Urinary bladder (tissue), 4 donors: ENCODE results near the gene RPS6KB1. TPM values are rescaled to one million over a fixed set of nuclear protein-coding genes. Genes with fewer than 3 reads are reported as not detected.
"Not testable (repeated sequence)": the region's sequence is repeated elsewhere in the genome, so short reads cannot be mapped to it uniquely, and the experiment has no call there.

Source experiments
- DNase-seq: peaks from one replicate; pipeline ENCODE4 v3.0.0-alpha.2; 2015; ENCODE audit errors: extremely low spot score
- H3K27ac ChIP-seq: one replicate; pipeline ENCODE4 v1.5.1; 2013; ENCODE audit warnings: low read depth, mild to moderate bottlenecking, moderate library complexity
- H3K36me3 ChIP-seq: one replicate; pipeline ENCODE4 v1.6.1; 2013; ENCODE audit warnings: mild to moderate bottlenecking, moderate library complexity; ENCODE audit not compliant: insufficient read depth
- H3K4me1 ChIP-seq: one replicate; pipeline ENCODE4 v1.6.1; 2013; ENCODE audit warnings: mild to moderate bottlenecking, moderate library complexity; ENCODE audit not compliant: insufficient read depth
- H3K4me3 ChIP-seq: one replicate; pipeline ENCODE4 v1.5.1; 2013; ENCODE audit warnings: low read depth, low read length
- WGBS: extraction: QIAGEN DNeasy Blood & Tissue Kit; methylation state at CpG from one replicate; pipeline ENCODE4 v1.1.7; 2013; 5-methylcytosine and 5-hydroxymethylcytosine counted together
- polyA plus RNA-seq: library from polyadenylated mRNA; stranded (reverse); fragments of 200-250 nt; gene quantifications from one replicate; pipeline ENCODE4 v1.2.3, GENCODE V29; 2013
- total RNA-seq: library from RNA; depleted of rRNA; stranded (reverse); fragments of >200 nt; gene quantifications from one replicate; pipeline ENCODE4 v1.2.3, GENCODE V29; 2014
- donor health status: healthy with polysubstance abuse.
- donor health status: healthy.

RPS6KB1 gene
- total and polyA plus RNA-seq, 2 donors: 13.2 to 61.8 TPM

DNA sequence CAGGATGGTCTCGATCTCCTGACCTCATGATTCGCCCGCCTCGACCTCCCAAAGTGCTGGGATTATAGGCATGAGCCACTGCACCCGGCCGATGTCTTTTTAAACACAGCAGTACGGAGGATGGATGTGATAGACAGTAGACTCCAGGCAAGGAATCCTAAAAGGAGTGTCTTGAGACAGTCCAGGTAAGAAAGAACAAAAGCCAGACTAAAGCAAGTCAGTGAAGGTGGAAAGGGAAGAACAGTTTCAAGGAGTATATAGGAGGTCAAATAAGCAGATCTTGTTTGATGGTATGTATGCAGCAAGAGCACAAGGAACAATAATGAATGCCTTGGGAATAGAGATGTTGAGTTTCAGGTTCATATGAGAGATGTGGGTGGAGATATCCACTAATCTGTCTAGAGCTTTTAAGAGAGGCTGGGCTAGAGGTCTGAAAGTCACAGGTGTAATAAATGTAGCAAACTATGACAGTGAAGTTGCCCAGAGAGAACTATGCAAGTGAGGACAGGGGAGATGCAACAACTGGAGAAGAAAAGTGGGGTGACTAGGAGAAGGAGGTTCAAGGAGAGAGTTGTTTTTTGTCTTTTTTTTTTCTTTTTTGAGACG, 4.7 kb upstream of the RPS6KB1 start:
- Histone ChIP-seq H3K36me3 (no peaks in the 10 kb centered on the region), H3K27ac (no peak overlapping the region), H3K4me3 (no peak overlapping the region), H3K4me1 (no peaks in the 10 kb centered on the region)
- DNase-seq: no peak
- 93% methylated on average over 8 of the region's 8 CpGs for whole genome bisulfite sequencing

- no peak for DNase-seq
- 98% methylated on average over 2 of the region's 2 CpGs for WGBS
- no peaks in the 10 kb centered on the region for H3K4me1 ChIP-seq
- no peaks in the 10 kb centered on the region for H3K36me3 ChIP-seq
- H3K27ac ChIP-seq: no peak overlapping the region
- no peak overlapping the region for H3K4me3 ChIP-seq
Observed at GRCh38 chr17:59890720-59891119, 2.2 kb upstream of the RPS6KB1 start.

GRCh38 chr17:59892251-59892923, 534 bp upstream of the RPS6KB1 start:
- H3K4me3 ChIP-seq: peak overlapping the region; percentile 96
- H3K4me1 ChIP-seq: no peaks in the 10 kb centered on the region
- DNase-seq: peak; percentile 98
- no peaks in the 10 kb centered on the region for H3K36me3 ChIP-seq
- no peak overlapping the region for H3K27ac ChIP-seq
- WGBS: 7% methylated on average over 25 of the region's 25 CpGs

GRCh38 chr17:59893676-59894100, 767 bp downstream of the RPS6KB1 start:
- DNase-seq: no peak
- 2% methylated on average over 11 of the region's 11 CpGs for WGBS

DNA sequence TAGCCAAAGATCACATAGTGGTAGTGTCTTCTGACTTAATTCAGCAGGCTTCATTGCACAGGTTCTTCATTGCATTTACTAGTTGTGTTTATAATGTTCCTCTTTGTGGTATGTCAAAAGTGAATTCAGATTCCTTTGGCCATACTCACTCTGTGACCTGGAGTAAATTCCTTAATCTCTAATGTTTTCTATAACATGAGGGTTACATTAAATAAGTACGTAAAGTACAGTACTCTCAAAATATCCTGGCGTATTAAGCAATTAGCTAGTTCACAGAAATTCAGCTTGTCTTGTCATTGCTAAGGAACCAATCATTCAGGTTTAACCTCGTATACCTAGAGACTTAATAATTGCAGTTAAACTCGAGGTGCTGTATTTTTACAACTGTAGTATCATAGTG, 4.2 kb downstream of the RPS6KB1 start:
- no peaks in the 10 kb centered on the region for H3K4me1 ChIP-seq
- WGBS: 84% methylated on average over 4 of the region's 4 CpGs
- no peak for DNase-seq
- H3K36me3 ChIP-seq: no peaks in the 10 kb centered on the region
- H3K27ac ChIP-seq: no peak overlapping the region
- no peak overlapping the region for H3K4me3 ChIP-seq

More at GRCh38 chr17:59893676-59894100, 767 bp downstream of the RPS6KB1 start:
- Histone ChIP-seq H3K4me1 (no peaks in the 10 kb centered on the region), H3K4me3 (peak overlapping the region; percentile 96), H3K36me3 (no peaks in the 10 kb centered on the region), H3K27ac (peak overlapping the region; percentile 76)

DNA sequence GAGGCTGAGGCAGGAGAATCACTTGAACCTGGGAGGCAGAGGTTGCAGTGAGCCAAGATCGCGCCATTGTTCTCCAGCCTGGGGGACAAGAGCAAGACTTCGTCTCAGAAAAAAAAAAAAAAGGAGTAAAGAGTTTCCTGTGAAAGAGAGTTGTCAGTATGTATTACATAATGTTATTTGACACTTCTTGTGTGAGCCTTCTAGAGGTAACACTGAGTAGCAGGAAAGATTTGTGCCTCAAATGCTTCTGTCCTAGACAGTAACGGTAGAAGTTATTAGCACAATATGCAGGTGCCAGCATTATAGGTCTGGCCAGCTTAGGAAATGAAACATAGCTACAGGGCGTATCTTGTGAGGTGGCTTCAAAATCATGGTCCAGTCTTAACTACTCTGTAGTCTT, 6.2 kb downstream of the RPS6KB1 start:
- Histone ChIP-seq H3K4me1 (no peaks in the 10 kb centered on the region), H3K4me3 (no peak overlapping the region), H3K27ac (no peak overlapping the region), H3K36me3 (no peaks in the 10 kb centered on the region)
- DNase-seq: no peak
- 89% methylated on average over 5 of the region's 5 CpGs for WGBS

DNA sequence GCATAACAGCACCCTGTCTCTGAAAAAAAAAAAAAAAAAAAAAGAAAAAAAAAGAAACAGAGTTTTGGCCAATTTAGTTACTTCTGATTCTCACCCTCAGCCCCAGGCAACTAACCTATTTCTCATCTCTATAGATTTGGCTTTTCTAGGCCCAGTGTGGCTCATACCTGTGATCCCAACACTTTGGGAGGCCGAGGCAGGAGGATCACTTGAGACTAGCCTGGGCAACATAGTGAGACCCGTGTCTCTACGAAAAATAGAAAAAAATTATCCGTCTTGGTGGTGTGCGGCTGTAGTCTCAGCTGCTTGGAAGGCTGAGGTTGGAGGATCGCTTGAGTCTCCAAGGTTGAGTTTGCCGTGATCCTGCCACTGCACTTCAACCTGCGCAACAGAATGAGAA, 8.7 kb downstream of the RPS6KB1 start:
- Histone ChIP-seq H3K4me3 (no peak overlapping the region), H3K36me3 (no peaks in the 10 kb centered on the region), H3K27ac (no peak overlapping the region), H3K4me1 (no peaks in the 10 kb centered on the region)
- WGBS: 97% methylated on average over 8 of the region's 8 CpGs
- no peak for DNase-seq

- no peak overlapping the region for H3K4me3 ChIP-seq
- 86% methylated on average over 2 of the region's 2 CpGs for WGBS
- no peaks in the 10 kb centered on the region for H3K4me1 ChIP-seq
- H3K27ac ChIP-seq: no peak overlapping the region
- DNase-seq: no peak
- no peaks in the 10 kb centered on the region for H3K36me3 ChIP-seq
Observed at GRCh38 chr17:59903455-59903854, 10.5 kb downstream of the RPS6KB1 start.

GRCh38 chr17:59907467-59907866, 14.5 kb downstream of the RPS6KB1 start:
- Histone ChIP-seq H3K4me1 (no peaks in the 10 kb centered on the region), H3K27ac (no peak overlapping the region), H3K36me3 (no peaks in the 10 kb centered on the region), H3K4me3 (no peak overlapping the region)
- no peak for DNase-seq
- WGBS: 89% methylated on average over 3 of the region's 3 CpGs

DNA sequence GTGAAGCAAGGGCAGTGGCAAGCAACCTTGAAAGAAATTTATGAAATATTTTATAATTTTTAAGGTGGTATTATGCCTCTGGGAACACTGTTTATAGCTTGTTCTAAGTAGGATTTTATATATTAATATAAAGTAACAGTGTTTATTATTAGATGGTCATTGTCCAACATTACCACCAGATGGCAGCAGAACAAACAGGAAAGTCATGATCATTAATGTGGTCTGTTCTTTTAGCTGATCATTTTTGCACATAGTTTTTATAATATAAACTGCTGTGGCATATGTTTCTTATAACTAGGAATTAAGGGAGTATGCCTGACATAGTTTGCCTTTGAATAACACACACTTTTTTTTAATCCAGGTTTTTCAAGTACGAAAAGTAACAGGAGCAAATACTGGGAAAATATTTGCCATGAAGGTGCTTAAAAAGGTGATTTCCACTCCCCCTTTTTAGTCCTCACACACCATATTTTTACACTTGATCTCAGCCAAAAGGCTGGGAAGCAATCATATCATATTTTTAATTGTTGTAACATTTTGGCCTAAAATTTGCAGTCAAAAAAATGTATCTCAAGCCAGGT, 21.4 kb downstream of the RPS6KB1 start:
- 57% methylated on average over 1 of the region's 1 CpG for WGBS
- no peak overlapping the region for H3K4me3 ChIP-seq
- peaks cover 2% of the 10 kb centered on the region for H3K36me3 ChIP-seq
- DNase-seq: no peak
- no peaks in the 10 kb centered on the region for H3K4me1 ChIP-seq
- no peak overlapping the region for H3K27ac ChIP-seq

DNA sequence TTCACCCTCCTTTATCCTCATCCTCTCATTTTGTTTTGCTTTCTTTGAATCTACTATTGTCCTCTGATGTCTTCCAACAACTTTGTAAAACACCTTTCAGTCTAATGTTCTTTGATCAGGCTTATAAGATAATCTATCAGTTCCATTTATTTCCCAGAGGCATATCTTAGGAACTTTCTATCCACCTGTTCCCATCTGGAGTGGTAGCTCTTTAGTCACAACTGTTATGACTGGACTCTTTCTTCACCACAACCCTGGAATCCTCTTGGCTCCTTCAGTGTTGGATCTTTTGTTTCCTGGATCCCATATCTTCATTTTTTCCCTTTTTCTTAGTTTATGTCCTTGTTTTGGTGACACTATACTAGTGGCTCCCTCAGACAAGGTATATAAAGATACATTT, 23.5 kb downstream of the RPS6KB1 start:
- peaks cover 3% of the 10 kb centered on the region for H3K36me3 ChIP-seq
- H3K27ac ChIP-seq: no peak overlapping the region
- no peak for DNase-seq
- H3K4me1 ChIP-seq: no peaks in the 10 kb centered on the region
- H3K4me3 ChIP-seq: no peak overlapping the region

DNA sequence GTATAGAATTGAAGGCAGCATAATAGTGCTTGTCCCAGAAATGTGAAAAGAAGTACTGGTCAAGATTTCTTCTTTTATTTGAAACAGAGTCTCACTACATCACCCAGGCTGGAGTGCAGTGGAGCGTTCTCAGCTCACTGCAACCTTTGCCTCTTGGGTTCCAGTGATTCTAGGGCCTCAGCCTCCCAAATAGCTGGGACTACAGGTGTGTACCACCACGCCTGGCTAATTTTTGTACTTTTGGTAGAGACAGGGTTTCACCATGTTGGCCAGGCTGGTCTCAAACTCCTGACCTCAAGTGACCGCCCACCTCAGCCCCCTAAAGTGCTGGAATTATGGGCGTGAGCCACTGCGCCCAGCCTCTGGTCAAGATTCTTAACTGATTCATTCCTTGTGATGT, 27.7 kb downstream of the RPS6KB1 start:
- H3K27ac ChIP-seq, H3K36me3 ChIP-seq, H3K4me1 ChIP-seq, DNase-seq, H3K4me3 ChIP-seq: not testable (repeated sequence)
- 96% methylated on average over 5 of the region's 5 CpGs for WGBS

DNA sequence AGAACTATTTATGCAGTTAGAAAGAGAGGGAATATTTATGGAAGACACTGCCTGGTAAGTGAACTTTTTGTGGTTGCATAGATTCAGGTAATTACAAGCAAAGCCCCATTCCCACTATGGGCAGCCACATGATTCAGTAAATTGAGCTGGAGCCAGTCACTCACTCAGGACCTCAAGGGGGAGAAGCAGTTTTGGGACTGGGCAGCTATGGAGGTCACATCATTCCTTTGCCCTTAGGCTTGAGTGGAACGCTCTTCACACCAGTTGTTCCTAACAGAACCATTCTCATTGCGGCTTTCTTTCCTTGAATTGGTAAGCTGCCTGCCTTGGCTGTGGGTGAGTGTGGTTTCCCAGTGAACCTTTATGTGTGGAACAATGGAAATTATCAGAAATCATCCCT, 37.2 kb downstream of the RPS6KB1 start:
- H3K36me3 ChIP-seq, H3K4me1 ChIP-seq, DNase-seq, H3K27ac ChIP-seq, H3K4me3 ChIP-seq: not testable (repeated sequence)
- WGBS: 95% methylated on average over 2 of the region's 2 CpGs

- H3K4me3 ChIP-seq, H3K36me3 ChIP-seq, H3K4me1 ChIP-seq, H3K27ac ChIP-seq, DNase-seq: not testable (repeated sequence)
- 42% methylated on average over 3 of the region's 3 CpGs for WGBS
Observed at GRCh38 chr17:59930768-59931167, 37.8 kb downstream of the RPS6KB1 start.
